ENCODE results near the gene NCAM2.

The NCAM2 gene

GRCh38 chr21:21029164-21029563 lies 31.0 kb downstream of the NCAM2 start:
- peak; percentile 71 to 78 for DNase-seq

GRCh38 chr21:21030311-21030710 lies 32.1 kb downstream of the NCAM2 start:
- DNase-seq = no peak

GRCh38 chr21:21034036-21034435 lies 35.8 kb downstream of the NCAM2 start:
- no peak for DNase-seq

GRCh38 chr21:21039624-21040170 lies 41.5 kb downstream of the NCAM2 start:
- DNase-seq = no peak

GRCh38 chr21:21045518-21045917 lies 47.3 kb downstream of the NCAM2 start:
- peak; percentile 48 to 65 for DNase-seq

GRCh38 chr21:21046063-21046462 lies 47.9 kb downstream of the NCAM2 start:
- no peak for DNase-seq

GRCh38 chr21:21051109-21052055 lies 53.2 kb downstream of the NCAM2 start:
- DNase-seq = peak; percentile 79 to 82

GRCh38 chr21:21052672-21053071 lies 54.5 kb downstream of the NCAM2 start:
- no peak for DNase-seq

GRCh38 chr21:21057349-21058062 lies 59.3 kb downstream of the NCAM2 start:
- DNase-seq = no peak

GRCh38 chr21:21063828-21064227 lies 65.6 kb downstream of the NCAM2 start:
- no peak for DNase-seq

GRCh38 chr21:21064353-21064752 lies 66.1 kb downstream of the NCAM2 start:
- no peak for DNase-seq

GRCh38 chr21:21067375-21067774 lies 69.2 kb downstream of the NCAM2 start:
- DNase-seq = no peak

GRCh38 chr21:21074305-21074704 lies 76.1 kb downstream of the NCAM2 start:
- no peak for DNase-seq

GRCh38 chr21:21076051-21076450 lies 77.8 kb downstream of the NCAM2 start:
- no peak for DNase-seq

- no peak for DNase-seq
Observed at GRCh38 chr21:21076491-21076890, 78.3 kb downstream of the NCAM2 start.

- DNase-seq = peak in 1 of 2 experiments; percentile 6
Observed at GRCh38 chr21:21079646-21080045, 81.4 kb downstream of the NCAM2 start.

GRCh38 chr21:21084179-21084578 lies 86.0 kb downstream of the NCAM2 start:
- DNase-seq = no peak

- no peak for DNase-seq
Observed at GRCh38 chr21:21085206-21085605, 87.0 kb downstream of the NCAM2 start.

- no peak for DNase-seq
Observed at GRCh38 chr21:21096956-21097355, 98.7 kb downstream of the NCAM2 start.

- DNase-seq = no peak
Observed at GRCh38 chr21:21097466-21097865, 99.3 kb downstream of the NCAM2 start.

GRCh38 chr21:21101911-21102310 lies 103.7 kb downstream of the NCAM2 start:
- DNase-seq = peak; percentile 76 to 79

GRCh38 chr21:21102896-21103295 lies 104.7 kb downstream of the NCAM2 start:
- no peak for DNase-seq

- DNase-seq = no peak
Observed at GRCh38 chr21:21103692-21104091, 105.5 kb downstream of the NCAM2 start.

GRCh38 chr21:21109736-21110135 lies 111.5 kb downstream of the NCAM2 start:
- no peak for DNase-seq

Measured in Kasumi-1 (cell line).